Superior temporal gyrus (tissue), 1 donor: ENCODE results near the gene TYW1B.
"Not testable (repeated sequence)": the region's sequence is repeated elsewhere in the genome, so short reads cannot be mapped to it uniquely, and the experiment has no call there.

Experiments
- DNase-seq: peaks from one replicate; pipeline ENCODE4 v3.0.0-alpha.2; 2016; ENCODE audit errors: extremely low spot score

The TYW1B gene

DNA sequence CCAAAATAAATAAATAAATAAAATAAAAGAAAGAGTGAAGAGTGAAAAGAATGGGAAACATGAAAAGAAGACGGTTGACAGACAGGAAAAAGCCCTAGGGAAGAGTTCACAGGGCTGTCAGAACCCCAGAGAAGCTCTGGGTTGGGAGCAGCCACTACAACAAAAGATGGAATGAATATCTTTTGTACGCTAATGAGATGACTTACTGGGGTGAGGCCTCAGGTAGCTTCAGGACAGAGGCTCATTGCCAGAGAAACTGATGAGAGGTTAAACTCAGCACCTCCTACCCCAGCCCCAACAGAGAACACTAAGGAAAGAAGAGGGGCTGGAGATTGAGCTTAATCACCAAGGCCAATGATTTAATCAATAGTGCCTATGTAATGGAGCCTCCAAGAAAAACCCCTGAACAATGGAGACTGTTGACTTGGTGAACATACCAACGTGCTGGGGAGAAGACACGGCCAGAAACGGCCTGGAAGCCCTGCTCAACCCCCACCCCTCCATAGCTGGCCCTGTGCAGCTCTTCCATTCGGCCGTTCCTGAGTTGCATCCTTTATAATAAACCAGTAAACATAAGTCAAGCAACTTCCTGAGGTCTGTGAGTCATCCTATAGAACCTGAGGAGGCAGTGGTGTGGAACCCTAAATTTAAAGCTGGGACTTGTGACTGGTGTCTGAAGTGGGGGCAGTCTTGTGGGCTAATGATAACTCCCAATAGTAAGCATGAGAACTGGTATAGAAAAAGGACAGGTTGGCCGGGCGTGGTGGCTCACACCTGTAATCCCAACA, 11.4 kb downstream of the TYW1B start:
- not testable (repeated sequence) for DNase-seq

DNA sequence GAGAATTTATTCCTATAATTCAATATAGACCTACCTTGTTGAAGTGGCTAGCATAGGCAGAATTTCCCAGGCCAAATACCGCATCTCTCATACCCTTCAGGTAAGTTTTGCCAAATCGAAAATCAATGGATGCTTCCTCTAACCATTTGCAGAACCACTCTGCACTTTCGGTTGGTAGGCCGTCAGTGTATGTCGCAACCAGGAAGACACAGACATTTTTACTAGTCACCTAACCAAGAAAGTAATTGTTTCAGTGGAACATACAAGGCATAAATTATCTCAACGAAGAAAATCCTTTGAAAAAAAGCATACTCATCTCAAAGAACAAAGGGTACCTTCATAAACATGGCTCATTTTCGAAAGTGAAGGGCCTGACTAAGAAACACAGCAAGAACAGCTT, 17.6 kb downstream of the TYW1B start:
- DNase-seq = not testable (repeated sequence)

DNA sequence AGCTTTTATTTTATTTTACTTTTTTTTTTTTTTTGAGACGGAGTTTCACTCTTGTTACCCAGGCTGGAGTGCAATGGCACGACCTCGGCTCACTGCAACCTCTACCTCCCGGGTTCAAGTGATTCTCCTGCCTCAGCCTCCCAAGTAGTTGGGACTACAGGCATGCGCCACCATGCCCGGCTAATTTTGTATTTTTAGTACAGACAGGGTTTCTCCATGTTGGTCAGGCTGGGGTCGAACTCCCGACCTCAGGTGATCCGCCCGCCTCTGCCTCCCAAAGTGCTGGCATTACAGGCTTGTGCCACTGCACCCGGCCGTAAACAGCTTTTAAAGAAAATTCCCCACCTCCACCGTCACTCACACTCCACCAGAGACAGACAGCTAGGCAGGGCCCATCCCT, 19.5 kb downstream of the TYW1B start:
- DNase-seq = not testable (repeated sequence)

DNA sequence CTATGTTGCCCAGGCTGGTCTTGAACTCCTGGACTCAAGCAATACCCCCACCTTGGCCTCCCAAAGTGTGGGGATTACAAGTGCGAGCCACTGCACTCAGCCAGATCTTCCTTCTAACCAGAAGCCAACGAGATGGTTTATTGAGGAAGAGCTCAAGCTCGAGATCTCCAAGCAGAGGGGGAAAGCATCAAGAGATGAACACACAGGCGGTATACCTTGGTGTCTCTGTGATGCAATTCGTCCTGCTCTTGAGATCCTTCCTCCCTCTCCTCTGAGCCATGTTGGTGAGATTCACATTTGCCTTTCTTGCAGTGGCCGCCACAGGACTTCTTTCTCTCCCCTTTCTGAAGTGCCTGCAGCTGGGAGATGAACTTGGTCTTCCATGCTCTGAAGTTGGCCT, 21.1 kb downstream of the TYW1B start:
- DNase-seq = not testable (repeated sequence)

DNA sequence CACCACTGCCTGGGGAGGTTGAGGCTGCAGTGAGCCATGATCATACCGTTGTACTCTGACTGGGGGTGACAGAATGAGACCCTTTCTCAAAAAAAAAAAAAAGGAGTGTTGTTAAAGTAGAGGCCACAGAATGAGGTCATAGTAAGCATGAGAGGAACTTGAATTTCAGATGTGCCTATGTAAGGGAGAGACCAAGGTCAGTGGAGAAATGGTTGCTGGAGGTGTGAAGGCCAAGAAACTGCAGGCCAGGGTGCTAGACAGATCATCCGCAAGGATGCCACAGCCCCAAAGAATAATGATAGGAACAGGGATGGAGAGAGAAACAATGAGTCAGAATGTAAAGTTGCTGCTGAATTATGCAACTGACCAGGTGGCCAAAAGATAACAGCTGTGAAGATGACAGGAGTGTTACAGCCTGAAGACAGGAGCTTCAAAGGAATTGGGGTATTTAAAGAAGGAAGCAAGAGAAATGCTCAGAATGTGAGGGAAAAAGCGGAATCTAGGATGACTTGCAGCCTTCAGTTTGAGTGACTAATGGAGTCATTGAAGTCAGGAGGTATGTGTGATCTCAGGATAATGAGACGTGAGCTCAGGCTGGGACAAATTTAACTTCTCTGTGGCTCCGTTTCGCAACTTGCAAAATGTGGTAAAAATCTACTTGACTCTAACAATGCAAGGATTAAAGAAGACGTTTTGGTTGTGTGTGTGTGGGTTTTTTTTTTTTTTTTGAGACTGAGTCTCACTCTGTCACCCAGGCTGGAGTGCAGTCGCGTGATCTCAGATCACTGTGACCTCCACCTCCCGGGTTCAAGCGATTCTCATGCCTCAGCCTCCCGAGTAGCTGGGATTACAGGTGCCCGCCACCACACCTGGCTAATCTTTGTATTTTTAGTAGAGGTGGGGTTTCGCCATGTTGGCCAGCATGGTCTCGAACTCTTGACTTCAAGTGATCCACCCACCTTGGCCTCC, 22.2 kb downstream of the TYW1B start:
- DNase-seq = peak; percentile 63

DNA sequence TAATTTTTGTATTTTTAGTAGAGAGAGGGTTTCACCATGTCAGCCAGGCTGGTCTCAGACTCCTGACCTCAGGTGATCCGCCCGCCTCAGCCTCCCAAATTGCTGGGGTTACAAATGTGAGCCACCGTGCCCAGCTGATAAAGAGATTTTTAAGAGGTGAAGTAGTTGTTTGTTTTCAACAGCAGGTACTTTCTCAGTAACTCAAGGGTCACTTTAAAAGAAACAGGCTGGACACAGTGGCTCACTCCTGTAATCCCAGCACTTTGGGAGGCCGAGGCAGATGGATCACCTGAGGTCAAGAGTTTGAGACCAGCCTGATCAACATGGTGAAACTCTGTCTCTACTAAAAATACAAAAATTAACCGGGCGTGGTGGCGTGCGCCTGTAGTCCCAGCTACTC, 24.2 kb downstream of the TYW1B start:
- not testable (repeated sequence) for DNase-seq

DNA sequence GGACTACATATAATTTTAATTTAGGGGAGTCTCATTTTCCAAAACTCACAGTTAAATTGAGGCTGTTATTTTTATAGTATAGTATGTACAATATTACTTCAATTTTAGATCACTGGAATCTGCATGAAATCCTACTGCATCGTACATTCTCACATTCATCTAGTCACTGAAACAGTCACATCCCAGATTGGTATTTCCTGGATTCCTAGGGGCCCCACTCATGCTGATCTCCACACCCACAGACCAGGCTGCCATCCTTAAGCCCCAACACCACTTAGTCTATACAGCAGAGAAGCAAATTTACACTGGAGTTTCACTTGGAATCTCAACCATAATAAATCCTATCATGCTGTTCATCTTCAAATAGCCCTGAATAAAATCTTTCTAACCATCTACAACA, 26.4 kb downstream of the TYW1B start:
- not testable (repeated sequence) for DNase-seq

DNA sequence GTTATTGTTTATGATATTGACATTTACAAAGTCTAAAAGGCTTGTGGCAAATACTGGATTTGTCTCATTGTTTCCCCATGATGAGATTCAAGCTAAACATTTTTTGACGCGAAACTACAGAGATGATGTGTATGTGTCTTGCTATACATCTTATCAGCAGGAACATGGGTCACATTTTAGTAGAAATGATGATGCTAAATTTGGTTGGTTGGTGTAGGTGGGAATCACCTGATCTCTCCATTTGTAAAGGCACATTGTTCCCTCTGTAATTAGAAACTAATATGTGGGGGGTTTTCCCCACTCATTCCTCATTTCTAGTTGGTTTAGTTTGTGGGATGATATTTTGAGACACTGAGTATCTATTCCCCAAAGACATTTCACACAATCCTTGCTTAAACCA, 32.6 kb downstream of the TYW1B start:
- not testable (repeated sequence) for DNase-seq

DNA sequence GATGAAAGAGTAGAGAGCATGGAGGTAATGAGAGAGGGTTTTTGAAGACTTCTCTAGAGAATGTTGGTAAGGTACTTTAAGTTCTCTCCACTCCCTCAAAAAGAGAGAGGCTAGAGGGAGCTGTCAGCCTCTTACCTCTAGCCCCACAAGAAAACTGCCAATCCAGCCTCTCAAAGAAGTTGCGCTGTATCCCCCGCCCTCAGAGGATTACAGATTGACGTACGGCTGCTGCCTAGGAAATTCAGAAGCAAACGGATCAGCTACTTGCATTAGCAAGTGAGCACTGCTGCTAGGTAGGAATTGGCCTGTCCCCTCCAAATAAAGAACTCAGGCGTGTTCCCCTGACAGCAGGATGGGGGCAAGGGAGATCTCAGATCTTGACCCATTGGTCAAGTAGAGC, 34.2 kb downstream of the TYW1B start:
- no peak for DNase-seq

DNA sequence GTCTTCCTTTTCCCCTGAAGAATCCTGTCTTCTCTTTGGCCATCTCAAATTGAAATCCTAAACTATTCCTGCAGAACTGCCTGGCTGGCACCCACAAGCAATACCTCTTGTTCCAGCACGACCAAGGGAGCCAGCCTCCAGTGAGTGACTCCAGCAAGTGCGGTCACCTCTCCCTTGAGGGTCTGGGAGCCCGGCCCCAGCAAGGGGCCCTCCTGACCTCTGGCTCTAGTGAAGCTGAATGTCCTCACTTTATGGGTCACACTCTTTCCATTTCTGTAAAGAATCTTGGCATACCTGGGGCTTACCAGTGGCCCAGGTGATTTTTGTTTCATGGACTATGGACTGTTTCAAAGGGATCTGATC, 37.3 kb downstream of the TYW1B start:
- DNase-seq = not testable (repeated sequence)

DNA sequence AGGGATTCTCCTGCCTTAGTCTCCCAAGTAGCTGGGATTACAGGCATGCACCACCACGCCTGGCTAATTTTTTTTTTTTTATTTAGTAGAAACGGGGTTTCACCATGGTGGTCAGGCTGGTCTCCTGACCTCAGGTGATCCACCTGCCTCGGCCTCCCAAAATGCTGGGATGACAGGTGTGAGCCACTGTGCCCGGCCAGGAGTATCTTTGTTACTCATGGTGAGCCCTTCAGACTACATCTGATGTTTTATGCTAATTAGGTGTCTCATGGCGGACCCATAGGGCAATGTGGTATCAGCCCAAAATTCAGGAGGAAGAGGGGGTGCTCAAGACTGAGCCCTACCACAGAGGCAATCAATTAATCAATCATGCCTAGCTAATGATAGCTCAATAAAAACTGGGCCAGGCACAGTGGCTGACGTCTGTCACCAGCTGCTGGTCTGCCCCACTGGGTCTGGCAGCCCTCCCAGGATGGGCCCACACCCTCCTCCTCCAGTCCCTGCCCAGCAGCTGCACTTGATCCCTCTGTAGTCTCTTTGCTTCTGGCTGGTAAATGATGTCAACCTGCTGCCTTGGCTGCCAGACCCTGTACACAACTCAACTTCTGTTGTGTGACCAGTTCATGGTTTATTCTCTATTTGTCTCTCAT, 37.8 kb downstream of the TYW1B start:
- DNase-seq = peak; percentile 20

DNA sequence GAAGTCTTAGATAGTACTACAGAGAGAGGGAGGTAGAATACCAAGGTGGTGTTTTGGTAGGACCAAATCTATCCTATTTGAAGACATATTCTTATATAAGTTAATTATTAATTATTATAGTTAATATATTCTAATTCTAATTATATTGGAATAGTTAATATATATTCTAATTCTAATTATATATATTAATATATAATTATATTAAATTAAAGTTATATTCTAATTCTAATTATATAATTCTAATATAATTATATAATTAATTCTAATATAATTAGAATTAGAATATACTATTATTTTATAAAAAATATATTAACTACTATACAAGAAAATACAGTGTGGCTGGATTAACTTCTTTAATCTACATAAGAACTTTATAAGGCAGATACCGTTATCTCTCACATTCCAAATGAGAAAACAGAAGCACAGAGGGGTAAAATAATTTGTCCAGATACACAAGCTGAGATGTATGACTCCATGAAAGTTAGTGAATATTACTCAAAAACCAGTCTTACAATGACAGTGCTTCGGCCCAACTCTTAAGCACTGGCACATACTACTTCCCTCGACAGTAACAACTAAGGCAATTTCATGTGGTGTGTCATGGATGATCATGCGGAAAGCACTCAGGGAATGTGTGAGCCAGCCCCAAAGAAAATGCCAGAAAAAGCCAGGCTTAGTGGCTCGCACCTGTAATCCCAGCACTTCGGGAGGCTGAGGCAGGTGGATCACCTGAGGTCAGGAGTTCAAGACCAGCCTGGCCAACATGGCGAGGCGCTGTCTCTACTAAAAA, 42.6 kb downstream of the TYW1B start:
- DNase-seq = no peak

DNA sequence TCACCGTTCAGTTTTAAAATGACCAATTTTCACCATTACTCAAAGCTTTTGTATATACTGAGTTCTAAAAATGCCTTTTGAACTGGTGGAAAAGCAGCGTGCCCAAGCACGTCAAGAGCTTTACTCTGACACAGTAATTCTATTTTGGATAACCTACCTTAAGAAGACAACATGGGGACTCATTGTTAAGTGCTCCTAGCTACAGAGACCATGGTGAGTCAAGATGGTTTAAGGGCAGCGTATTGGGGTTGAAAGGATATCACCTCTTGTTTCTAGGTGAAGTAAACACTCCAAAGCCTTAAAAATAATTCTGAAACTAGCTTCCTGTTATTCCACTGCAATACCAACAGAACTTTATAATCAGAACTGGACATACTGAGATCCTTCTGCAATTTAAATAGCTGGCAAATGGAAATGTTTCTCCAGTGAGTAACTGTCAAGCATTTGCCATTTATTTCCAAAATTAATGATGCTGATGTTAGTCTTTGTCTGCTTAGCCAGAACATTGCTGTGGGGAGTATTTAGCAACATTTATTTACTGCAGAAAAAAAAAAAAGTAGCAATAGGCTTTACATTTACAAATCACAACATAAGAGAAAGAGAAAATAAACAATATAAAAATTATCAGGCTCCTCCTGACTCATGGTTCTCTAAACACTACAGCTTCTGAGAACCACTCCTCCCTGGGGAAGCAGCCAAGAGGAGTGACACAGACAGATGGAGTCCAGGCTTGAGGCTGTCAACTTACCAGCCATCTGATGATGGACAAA, 44.2 kb downstream of the TYW1B start:
- DNase-seq = peak; percentile 61

DNA sequence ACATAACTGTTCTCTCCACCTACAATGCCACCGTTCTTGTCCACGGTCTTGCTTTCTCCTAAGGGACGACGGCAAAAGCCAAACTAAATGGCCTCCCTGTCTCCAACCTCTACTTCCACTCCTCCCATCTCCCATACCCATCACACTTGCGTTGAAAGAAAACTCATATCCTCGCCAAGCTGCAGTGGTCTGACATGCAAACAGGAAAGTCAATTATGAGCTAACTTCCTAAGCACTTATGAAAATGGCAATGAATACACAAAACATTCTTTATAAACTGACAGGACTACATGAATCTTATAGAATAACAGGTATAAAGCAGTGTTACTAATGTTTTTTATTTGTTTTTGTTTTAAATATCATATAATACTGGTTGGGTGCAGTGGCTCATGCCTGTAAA, 46.4 kb downstream of the TYW1B start:
- DNase-seq = no peak

DNA sequence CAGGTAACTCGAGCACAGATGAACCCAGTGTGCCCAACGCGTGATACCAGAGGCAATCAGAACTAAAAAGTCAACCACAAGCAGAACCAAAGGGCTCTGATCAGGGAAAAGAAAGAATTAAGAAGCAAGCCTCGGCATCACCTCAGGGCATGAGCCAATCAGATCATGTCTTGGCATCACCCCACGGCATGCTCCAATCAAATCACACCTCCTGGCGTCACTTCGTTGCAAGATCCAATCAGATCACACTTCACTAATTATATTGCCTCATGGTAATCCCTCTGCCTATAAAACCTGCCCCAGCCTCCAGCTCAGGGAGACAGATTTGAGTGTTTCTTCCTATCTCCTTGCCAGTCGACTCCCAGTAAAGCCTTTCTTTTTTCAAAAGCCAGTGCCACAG, 46.8 kb downstream of the TYW1B start:
- DNase-seq = no peak

DNA sequence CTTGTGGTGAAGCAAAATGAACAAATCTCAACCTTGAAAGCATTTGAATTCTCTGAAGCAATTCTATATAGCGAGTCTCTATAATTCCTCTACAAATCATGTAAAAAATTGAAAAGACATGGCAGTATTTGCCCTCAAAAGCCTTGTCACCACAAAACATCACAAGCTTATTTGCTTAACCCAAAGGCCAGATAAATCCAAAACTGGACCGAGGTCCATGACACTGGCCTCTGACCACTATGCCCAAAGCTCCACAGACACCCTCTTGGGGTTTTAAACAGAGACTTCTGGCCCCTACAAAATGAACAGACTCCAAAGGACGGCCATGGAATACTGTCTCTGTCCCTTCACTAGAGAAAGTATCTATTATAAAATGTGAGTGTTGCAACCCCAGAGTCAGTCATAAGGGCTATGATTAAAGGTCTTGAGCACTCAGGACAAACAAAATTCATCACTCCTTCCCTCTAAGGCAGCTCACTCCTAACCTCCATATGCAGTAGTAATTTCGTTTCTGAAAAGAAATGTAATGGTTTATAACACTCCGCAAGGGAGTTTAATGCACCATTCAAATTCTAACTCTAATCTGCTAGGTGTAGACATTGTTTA, 47.6 kb downstream of the TYW1B start:
- not testable (repeated sequence) for DNase-seq

DNA sequence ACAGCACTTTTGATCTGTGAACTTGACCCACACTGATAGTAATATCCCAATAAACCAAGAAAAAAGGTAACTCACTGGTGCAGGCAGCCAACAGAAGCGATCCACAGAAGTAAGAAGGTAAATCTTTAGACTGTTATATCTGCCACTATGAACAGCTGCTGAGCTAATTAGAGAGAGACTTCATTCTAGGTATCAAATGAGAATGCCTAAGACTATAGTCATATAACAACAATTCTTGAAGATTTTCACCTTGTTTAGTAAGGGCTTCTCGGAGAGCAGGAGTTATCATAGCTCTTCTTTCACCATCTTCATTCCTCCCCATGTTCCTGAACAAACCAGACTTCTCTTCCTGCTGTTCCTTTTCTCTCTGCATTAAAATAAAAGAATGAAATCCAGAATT, 50.8 kb downstream of the TYW1B start:
- not testable (repeated sequence) for DNase-seq

DNA sequence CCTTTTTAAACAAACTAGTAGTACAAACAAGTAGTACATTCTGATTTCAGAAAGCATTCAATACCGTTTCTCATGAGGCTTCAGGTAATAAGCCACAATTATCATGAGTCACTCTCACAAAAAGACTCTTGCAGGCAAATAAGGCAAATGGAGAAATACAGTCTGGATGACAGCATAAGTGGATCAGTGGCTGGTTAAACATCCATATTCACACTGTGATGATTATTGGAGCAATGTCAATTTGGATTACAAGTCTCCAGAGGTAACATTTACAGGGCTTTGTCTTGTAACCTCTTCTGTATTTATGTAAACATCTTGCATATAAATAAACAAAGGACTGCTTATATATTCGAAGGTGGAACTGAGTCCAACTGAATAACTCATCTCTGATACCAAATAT, 55.4 kb downstream of the TYW1B start:
- DNase-seq = not testable (repeated sequence)

DNA sequence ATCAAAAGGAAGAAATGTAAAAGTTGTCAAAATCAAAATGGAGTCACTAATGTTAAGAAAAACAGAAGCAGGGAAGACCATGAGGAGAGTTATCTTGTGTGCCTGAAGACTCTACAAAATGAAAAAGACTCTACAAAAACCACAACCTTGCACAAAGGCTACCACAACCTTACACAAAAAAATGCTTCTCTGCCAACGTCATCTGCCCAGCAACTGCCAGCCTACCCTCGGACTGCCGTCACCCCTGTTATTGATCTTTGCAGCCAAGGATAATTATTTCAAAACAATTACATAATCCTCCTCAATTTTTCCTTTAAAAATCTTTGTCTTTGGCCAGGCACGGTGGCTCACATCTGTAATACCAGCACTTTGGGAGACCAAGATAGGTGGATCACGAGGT, 61.0 kb downstream of the TYW1B start:
- not testable (repeated sequence) for DNase-seq

DNA sequence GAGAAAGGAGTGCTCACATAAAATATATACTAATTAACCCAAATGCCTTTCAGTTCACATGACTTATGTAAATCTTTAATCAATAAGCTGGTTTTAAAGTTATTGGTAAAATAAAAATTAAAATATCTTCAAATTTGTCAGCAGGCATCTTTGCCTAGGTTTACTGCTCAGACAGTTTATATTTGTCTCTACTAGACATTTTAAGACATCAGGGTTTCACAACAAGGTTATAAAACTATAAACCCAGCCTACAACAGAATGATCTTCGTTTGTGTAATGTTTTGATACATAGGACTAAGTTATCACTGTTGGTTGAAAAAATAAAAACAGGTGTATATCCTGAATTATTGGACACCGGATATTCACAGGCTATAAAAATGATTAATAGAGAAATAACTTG, 67.4 kb downstream of the TYW1B start:
- no peak for DNase-seq
